DMS53 treated with DMSO at 0.1 percent for 48 hours (cell line): ENCODE results near the gene HSPA12B.

Experiments
- DNase-seq: peaks from one replicate; lab custom pipeline; 2025; ENCODE audit not compliant: unreplicated experiment; lab: John Stamatoyannopoulos, UW

The HSPA12B gene

GRCh38 chr20:3764659-3765058 lies 32.2 kb downstream of the HSPA12B start:
- DNase-seq = no peak

- DNase-seq = no peak
Observed at GRCh38 chr20:3765171-3765882, 32.8 kb downstream of the HSPA12B start.

- DNase-seq = no peak
Observed at GRCh38 chr20:3766422-3767109, 34.1 kb downstream of the HSPA12B start.

GRCh38 chr20:3767110-3767426 lies 34.6 kb downstream of the HSPA12B start:
- no peak for DNase-seq

- peak; percentile 98 for DNase-seq
Observed at GRCh38 chr20:3767427-3768341, 35.2 kb downstream of the HSPA12B start, which contains the start of gene ADISSP. ADISSP (minus strand) TSS chr20:3767753; CDS start chr20:3760100, 7,653 bp downstream.

- DNase-seq = peak; percentile 55
Observed at GRCh38 chr20:3768342-3769130, 36.1 kb downstream of the HSPA12B start.

- DNase-seq = no peak
Observed at GRCh38 chr20:3771552-3772058, 39.1 kb downstream of the HSPA12B start.

- DNase-seq = no peak
Observed at GRCh38 chr20:3775457-3776108, 43.1 kb downstream of the HSPA12B start.

- no peak for DNase-seq
Observed at GRCh38 chr20:3777381-3777715, 44.9 kb downstream of the HSPA12B start.

- peak; percentile 77 for DNase-seq
Observed at GRCh38 chr20:3777716-3778629, 45.5 kb downstream of the HSPA12B start.

GRCh38 chr20:3778976-3779375 lies 46.5 kb downstream of the HSPA12B start:
- DNase-seq = no peak

GRCh38 chr20:3781153-3781910 lies 48.8 kb downstream of the HSPA12B start, which contains the start of gene SPEF1:
SPEF1 (minus strand) TSS chr20:3781448; CDS start chr20:3781287, 161 bp downstream.
- peak; percentile 94 for DNase-seq

- no peak for DNase-seq
Observed at GRCh38 chr20:3782597-3782996, 50.1 kb downstream of the HSPA12B start.

GRCh38 chr20:3783068-3783489 lies 50.6 kb downstream of the HSPA12B start:
- DNase-seq = no peak

GRCh38 chr20:3783511-3784195 lies 51.2 kb downstream of the HSPA12B start:
- no peak for DNase-seq

- no peak for DNase-seq
Observed at GRCh38 chr20:3784216-3784853, 51.9 kb downstream of the HSPA12B start.

- no peak for DNase-seq
Observed at GRCh38 chr20:3784863-3785239, 52.4 kb downstream of the HSPA12B start.
